ENCODE measurements around the gene FAM20B. TPM values are rescaled to one million over a fixed set of nuclear protein-coding genes. Genes with fewer than 3 reads are reported as not detected.

The FAM20B gene
- total and polyA plus RNA-seq, 2 of the 13 experiments (the other 11 are each of a cell fraction or from before 2014, with no cell fraction given), result 13.8 to 26.9 TPM

DNA sequence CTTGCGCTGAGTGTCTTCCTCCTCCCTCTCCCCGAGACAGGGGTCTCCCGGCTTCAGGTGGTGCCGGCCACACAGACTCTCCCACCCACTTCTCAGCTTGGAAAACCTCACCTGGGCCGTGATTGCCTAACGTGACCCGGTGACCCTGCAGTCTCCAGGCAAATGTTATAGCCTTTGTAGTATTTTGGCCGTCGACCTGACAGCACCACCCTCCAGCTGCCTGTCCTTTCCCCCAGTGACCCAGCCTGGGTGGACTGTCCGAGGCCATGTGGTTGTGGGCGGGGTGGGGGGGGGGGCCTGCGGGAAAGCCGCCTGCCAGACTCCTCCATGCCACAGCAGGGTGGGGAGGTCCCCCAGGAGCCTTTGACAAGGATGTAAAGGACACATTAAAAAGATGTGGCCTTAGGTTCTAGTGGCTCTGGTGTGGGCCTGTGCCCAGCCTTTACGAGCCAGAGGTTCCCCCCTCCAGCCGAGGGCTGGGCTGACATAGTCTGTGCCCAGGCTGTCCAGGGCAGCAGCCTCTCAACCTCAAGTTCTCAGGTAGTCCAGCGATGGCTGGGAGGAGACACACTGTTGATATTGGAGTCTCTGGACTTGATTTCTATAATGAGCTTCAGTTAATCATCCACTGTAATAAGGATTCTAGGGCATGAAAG, 64.3 kb downstream of the FAM20B start (continued):
- TF ChIP-seq, protein P1, sequence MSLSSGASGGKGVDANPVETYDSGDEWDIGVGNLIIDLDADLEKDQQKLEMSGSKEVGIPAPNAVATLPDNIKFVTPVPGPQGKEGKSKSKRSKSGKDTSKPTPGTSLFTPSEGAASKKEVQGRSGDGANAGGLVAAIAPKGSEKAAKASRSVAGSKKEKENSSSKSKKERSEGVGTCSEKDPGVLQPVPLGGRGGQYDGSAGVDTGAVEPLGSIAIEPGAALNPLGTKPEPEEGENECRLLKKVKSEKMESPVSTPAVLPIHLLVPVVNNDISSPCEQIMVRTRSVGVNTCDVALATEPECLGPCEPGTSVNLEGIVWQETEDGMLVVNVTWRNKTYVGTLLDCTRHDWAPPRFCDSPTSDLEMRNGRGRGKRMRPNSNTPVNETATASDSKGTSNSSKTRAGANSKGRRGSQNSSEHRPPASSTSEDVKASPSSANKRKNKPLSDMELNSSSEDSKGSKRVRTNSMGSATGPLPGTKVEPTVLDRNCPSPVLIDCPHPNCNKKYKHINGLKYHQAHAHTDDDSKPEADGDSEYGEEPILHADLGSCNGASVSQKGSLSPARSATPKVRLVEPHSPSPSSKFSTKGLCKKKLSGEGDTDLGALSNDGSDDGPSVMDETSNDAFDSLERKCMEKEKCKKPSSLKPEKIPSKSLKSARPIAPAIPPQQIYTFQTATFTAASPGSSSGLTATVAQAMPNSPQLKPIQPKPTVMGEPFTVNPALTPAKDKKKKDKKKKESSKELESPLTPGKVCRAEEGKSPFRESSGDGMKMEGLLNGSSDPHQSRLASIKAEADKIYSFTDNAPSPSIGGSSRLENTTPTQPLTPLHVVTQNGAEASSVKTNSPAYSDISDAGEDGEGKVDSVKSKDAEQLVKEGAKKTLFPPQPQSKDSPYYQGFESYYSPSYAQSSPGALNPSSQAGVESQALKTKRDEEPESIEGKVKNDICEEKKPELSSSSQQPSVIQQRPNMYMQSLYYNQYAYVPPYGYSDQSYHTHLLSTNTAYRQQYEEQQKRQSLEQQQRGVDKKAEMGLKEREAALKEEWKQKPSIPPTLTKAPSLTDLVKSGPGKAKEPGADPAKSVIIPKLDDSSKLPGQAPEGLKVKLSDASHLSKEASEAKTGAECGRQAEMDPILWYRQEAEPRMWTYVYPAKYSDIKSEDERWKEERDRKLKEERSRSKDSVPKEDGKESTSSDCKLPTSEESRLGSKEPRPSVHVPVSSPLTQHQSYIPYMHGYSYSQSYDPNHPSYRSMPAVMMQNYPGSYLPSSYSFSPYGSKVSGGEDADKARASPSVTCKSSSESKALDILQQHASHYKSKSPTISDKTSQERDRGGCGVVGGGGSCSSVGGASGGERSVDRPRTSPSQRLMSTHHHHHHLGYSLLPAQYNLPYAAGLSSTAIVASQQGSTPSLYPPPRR (CRISPR knock-in tag; IDR thresholded peaks at IDR 0.05; ENCODE audit: borderline replicate concordance), result no peak
- TF ChIP-seq, protein P2, sequence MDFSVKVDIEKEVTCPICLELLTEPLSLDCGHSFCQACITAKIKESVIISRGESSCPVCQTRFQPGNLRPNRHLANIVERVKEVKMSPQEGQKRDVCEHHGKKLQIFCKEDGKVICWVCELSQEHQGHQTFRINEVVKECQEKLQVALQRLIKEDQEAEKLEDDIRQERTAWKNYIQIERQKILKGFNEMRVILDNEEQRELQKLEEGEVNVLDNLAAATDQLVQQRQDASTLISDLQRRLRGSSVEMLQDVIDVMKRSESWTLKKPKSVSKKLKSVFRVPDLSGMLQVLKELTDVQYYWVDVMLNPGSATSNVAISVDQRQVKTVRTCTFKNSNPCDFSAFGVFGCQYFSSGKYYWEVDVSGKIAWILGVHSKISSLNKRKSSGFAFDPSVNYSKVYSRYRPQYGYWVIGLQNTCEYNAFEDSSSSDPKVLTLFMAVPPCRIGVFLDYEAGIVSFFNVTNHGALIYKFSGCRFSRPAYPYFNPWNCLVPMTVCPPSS (IDR thresholded peaks at IDR 0.05), result no peak
- TF ChIP-seq, protein P3, sequence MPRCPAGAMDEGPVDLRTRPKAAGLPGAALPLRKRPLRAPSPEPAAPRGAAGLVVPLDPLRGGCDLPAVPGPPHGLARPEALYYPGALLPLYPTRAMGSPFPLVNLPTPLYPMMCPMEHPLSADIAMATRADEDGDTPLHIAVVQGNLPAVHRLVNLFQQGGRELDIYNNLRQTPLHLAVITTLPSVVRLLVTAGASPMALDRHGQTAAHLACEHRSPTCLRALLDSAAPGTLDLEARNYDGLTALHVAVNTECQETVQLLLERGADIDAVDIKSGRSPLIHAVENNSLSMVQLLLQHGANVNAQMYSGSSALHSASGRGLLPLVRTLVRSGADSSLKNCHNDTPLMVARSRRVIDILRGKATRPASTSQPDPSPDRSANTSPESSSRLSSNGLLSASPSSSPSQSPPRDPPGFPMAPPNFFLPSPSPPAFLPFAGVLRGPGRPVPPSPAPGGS (CRISPR knock-in tag; IDR thresholded peaks at IDR 0.05), result no peak
- TF ChIP-seq MEF2D (CRISPR knock-in tag; IDR thresholded peaks at IDR 0.05), result no peak
- TF ChIP-seq, protein P4, sequence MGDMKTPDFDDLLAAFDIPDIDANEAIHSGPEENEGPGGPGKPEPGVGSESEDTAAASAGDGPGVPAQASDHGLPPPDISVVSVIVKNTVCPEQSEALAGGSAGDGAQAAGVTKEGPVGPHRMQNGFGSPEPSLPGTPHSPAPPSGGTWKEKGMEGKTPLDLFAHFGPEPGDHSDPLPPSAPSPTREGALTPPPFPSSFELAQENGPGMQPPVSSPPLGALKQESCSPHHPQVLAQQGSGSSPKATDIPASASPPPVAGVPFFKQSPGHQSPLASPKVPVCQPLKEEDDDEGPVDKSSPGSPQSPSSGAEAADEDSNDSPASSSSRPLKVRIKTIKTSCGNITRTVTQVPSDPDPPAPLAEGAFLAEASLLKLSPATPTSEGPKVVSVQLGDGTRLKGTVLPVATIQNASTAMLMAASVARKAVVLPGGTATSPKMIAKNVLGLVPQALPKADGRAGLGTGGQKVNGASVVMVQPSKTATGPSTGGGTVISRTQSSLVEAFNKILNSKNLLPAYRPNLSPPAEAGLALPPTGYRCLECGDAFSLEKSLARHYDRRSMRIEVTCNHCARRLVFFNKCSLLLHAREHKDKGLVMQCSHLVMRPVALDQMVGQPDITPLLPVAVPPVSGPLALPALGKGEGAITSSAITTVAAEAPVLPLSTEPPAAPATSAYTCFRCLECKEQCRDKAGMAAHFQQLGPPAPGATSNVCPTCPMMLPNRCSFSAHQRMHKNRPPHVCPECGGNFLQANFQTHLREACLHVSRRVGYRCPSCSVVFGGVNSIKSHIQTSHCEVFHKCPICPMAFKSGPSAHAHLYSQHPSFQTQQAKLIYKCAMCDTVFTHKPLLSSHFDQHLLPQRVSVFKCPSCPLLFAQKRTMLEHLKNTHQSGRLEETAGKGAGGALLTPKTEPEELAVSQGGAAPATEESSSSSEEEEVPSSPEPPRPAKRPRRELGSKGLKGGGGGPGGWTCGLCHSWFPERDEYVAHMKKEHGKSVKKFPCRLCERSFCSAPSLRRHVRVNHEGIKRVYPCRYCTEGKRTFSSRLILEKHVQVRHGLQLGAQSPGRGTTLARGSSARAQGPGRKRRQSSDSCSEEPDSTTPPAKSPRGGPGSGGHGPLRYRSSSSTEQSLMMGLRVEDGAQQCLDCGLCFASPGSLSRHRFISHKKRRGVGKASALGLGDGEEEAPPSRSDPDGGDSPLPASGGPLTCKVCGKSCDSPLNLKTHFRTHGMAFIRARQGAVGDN (CRISPR knock-in tag; IDR thresholded peaks at IDR 0.05), result peak; percentile 67
- no peak for TF ChIP-seq GTF2F1 (IDR thresholded peaks at IDR 0.05; ENCODE audit: low read length)
- 0 out of 4 replicates have a peak, but pooled peaks of 1 of the 2 experiments have one; percentile 18 for TF ChIP-seq POLR2A (IDR thresholded peaks at IDR 0.05; ENCODE audit: insufficient read depth in 1 of 2, low read depth in 2 of 2, low read length in 2 of 2)
- TF ChIP-seq, protein P5, sequence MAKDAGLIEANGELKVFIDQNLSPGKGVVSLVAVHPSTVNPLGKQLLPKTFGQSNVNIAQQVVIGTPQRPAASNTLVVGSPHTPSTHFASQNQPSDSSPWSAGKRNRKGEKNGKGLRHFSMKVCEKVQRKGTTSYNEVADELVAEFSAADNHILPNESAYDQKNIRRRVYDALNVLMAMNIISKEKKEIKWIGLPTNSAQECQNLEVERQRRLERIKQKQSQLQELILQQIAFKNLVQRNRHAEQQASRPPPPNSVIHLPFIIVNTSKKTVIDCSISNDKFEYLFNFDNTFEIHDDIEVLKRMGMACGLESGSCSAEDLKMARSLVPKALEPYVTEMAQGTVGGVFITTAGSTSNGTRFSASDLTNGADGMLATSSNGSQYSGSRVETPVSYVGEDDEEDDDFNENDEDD (CRISPR knock-in tag; IDR thresholded peaks at IDR 0.05; ENCODE audit: borderline replicate concordance), result no peak
- no peak for TF ChIP-seq STAT5B (CRISPR knock-in tag; IDR thresholded peaks at IDR 0.05)
- TF ChIP-seq SMARCE1 (IDR thresholded peaks at IDR 0.05; ENCODE audit: borderline replicate concordance), result no peak
- TF ChIP-seq IRF2 (CRISPR knock-in tag; IDR thresholded peaks at IDR 0.05), result no peak
- no peak for TF ChIP-seq ZNF761 (CRISPR knock-in tag; conservative IDR thresholded peaks at IDR 0.05)
- TF ChIP-seq ZBTB7B (CRISPR knock-in tag; IDR thresholded peaks at IDR 0.05), result 0 out of 2 replicates have a peak, but pooled peaks have one; percentile 42
- TF ChIP-seq TAF1 (CRISPR knock-in tag; IDR thresholded peaks at IDR 0.05), result no peak
- no peak for TF ChIP-seq MIXL1 (CRISPR knock-in tag; IDR thresholded peaks at IDR 0.05)
